ENCODE data around the gene CNTFR. TPM values are rescaled to one million over a fixed set of nuclear protein-coding genes. Genes with fewer than 3 reads are reported as not detected.

The CNTFR gene
- total RNA-seq, 2 experiments from 2014 or later: not detected

DNA sequence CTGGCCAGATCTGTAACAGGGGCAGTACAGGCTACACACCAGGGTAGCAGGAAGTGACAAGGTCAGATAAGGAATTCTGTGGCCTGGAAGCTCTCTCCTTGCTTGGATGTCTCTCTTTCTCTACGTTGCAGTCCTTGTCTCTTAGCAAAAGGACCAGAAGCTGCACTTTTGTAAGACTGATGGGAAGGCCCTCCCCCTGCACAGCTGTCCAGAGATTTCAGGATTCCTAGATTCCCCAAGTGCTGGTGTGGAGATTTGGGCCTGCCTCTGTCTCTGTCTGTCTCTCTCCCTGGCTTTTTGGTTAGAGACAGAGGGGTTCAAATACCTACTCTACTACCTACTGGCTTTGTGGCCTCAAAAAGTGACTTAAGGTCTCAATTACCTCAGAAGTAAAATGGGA is 10.0 kb upstream of the CNTFR start:
- BruUV-seq (replicated peaks): no TSS peak
- POLR2A ChIA-PET: no interaction called here
- TF ChIP-seq EZH2phosphoT487 (IDR thresholded peaks at IDR 0.05; ENCODE audit: borderline replicate concordance, low read depth, low read length) (no peak), CTCF (conservative IDR thresholded peaks at IDR 0.05; ENCODE audit: low read length) (no peak)
- Histone ChIP-seq H3K9me2 (ENCODE audit: insufficient read depth, low read length) (no peaks in the 10 kb centered on the region), H2AFZ (ENCODE audit: low read length) (no peak overlapping the region), H4K20me1 (ENCODE audit: insufficient read depth, low read length) (no peaks in the 10 kb centered on the region), H3K4me1 (ENCODE audit: insufficient read depth, low read length, poor library complexity, severe bottlenecking) (no peaks in the 10 kb centered on the region), H3K4me2 (ENCODE audit: low read length) (no peak overlapping the region), H3K27ac (ENCODE audit: low read depth, low read length, poor library complexity, severe bottlenecking) (no peak overlapping the region), H3K36me3 (ENCODE audit: insufficient read depth, low read length) (no peaks in the 10 kb centered on the region), H3K4me3 (ENCODE audit: low read depth, low read length, poor library complexity, severe bottlenecking) (no peak overlapping the region), H3K9me3 (ENCODE audit: low read length) (no peaks in the 10 kb centered on the region), H3K79me2 (ENCODE audit: insufficient read depth, low read depth, low read length) (no peaks in the 10 kb centered on the region)
- DNase-seq (ENCODE audit: low spot score): no peak
- intact Hi-C loops (cut with micrococcal nuclease; ENCODE audit: unreplicated experiment): no loop called here
- CTCF ChIA-PET (ENCODE audit: unreplicated experiment): no interaction called here

DNA sequence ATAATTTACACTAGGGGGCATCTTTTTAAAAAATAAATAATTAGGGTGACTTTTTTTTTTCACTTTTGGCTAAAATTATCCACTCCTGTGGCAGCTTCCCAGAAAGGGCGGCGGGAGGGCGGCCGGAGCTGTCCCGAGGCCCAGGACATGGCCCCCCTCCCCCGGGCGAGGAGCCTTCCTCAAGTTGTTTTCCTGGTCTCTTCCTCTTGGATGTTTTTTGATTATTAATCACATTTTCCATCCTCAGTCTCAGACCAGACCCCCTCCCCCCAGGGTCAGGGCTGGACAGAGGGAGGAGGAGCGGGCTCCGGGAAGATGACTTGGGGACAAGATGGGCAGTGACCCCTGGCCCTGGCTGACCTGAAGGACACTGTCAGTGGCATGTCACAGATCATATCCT is 4.7 kb upstream of the CNTFR start:
- Histone ChIP-seq H2AFZ (ENCODE audit: low read length) (no peak overlapping the region), H3K79me2 (ENCODE audit: insufficient read depth, low read depth, low read length) (no peaks in the 10 kb centered on the region), H4K20me1 (ENCODE audit: insufficient read depth, low read length) (no peaks in the 10 kb centered on the region), H3K9me2 (ENCODE audit: insufficient read depth, low read length) (no peaks in the 10 kb centered on the region), H3K36me3 (ENCODE audit: insufficient read depth, low read length) (no peaks in the 10 kb centered on the region), H3K9me3 (ENCODE audit: low read length) (no peaks in the 10 kb centered on the region), H3K4me1 (ENCODE audit: insufficient read depth, low read length, poor library complexity, severe bottlenecking) (no peaks in the 10 kb centered on the region), H3K4me3 (ENCODE audit: low read depth, low read length, poor library complexity, severe bottlenecking) (no peak overlapping the region), H3K4me2 (ENCODE audit: low read length) (no peak overlapping the region), H3K27ac (ENCODE audit: low read depth, low read length, poor library complexity, severe bottlenecking) (no peak overlapping the region)
- BruUV-seq (replicated peaks): no TSS peak
- DNase-seq (ENCODE audit: low spot score): no peak
- TF ChIP-seq CTCF (conservative IDR thresholded peaks at IDR 0.05; ENCODE audit: low read length) (no peak), EZH2phosphoT487 (IDR thresholded peaks at IDR 0.05; ENCODE audit: borderline replicate concordance, low read depth, low read length) (no peak)
- CTCF ChIA-PET (ENCODE audit: unreplicated experiment): no interaction called here
- POLR2A ChIA-PET: no interaction called here
- intact Hi-C loops (cut with micrococcal nuclease; ENCODE audit: unreplicated experiment): no loop called here

DNA sequence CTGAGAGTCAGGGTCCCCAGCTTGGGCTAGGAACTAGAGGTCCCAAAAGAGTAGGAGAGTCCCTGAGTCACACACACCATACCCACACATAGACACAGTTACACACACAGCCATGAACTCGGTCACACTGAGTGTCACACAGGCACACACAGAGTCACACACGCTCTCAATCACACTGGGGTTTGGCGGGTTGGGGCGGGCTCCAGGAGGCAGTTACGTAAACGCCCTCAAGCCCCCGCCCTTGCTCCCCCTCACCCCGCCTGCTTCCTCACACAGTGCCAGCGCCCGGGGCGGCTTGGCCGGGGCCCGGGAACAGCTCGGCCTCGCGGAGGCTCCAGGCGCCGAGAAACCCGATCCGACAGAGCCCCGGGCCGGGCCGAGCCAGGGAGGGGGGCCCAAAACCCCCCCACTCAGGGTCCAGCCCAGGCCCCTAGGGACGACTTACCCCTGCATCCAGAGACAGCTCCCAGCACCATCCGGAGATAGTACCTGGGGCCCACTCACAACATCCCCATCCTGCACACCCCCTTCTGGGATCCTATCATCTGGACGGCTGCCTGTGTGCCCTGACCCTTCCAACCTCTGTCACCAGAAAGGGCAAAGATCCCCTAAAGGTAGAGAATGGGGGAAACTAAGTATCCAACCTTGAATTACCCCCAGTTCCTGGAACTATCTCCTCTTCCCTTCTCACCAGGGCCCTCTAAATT is 3.5 kb upstream of the CNTFR start:
- H3K9me2 ChIP-seq (ENCODE audit: insufficient read depth, low read length): no peaks in the 10 kb centered on the region
- H4K20me1 ChIP-seq (ENCODE audit: insufficient read depth, low read length): no peaks in the 10 kb centered on the region; the same call in 1 of the 2 replicates
- no peaks in the 10 kb centered on the region for H3K9me3 ChIP-seq (ENCODE audit: low read length)
- no peaks in the 10 kb centered on the region for H3K4me1 ChIP-seq (ENCODE audit: insufficient read depth, low read length, poor library complexity, severe bottlenecking)
- no peak for TF ChIP-seq EZH2phosphoT487 (IDR thresholded peaks at IDR 0.05; ENCODE audit: borderline replicate concordance, low read depth, low read length)
- no TSS peak for BruUV-seq (replicated peaks)
- POLR2A ChIA-PET: no interaction called here
- no peak overlapping the region for H3K4me2 ChIP-seq (ENCODE audit: low read length)
- no peak overlapping the region for H2AFZ ChIP-seq (ENCODE audit: low read length)
- no peak for DNase-seq (ENCODE audit: low spot score)
- H3K4me3 ChIP-seq (ENCODE audit: low read depth, low read length, poor library complexity, severe bottlenecking): no peak overlapping the region
- intact Hi-C loops (cut with micrococcal nuclease; ENCODE audit: unreplicated experiment): loop anchor here (1.0 to 2.0 kb wide), 2 partner anchors 45 to 156 kb away; no protein-coding TSS in a partner anchor
- no peak overlapping the region for H3K27ac ChIP-seq (ENCODE audit: low read depth, low read length, poor library complexity, severe bottlenecking)
- no peaks in the 10 kb centered on the region for H3K36me3 ChIP-seq (ENCODE audit: insufficient read depth, low read length)
- CTCF ChIA-PET (ENCODE audit: unreplicated experiment): interaction anchor here (1.0 kb wide), 1 partner anchor 190 kb away, joined by 3 read pairs; no protein-coding TSS in a partner anchor
- no peaks in the 10 kb centered on the region for H3K79me2 ChIP-seq (ENCODE audit: insufficient read depth, low read depth, low read length)

All from OCI-LY7 (cell line).